GM18519 (cell line): ENCODE data around the gene GCC2.
"Not testable (repeated sequence)": the region's sequence is repeated elsewhere in the genome, so short reads cannot be mapped to it uniquely, and the experiment has no call there.

ENCODE experiments used
- ATAC-seq: cut with Tn5 transposase; IDR thresholded peaks from one replicate; pipeline ENCODE4 v1.9.1; 2021; ENCODE audit warnings: mild to moderate bottlenecking, moderate library complexity; ENCODE audit not compliant: unreplicated experiment, low FRiP score

GCC2 gene

DNA sequence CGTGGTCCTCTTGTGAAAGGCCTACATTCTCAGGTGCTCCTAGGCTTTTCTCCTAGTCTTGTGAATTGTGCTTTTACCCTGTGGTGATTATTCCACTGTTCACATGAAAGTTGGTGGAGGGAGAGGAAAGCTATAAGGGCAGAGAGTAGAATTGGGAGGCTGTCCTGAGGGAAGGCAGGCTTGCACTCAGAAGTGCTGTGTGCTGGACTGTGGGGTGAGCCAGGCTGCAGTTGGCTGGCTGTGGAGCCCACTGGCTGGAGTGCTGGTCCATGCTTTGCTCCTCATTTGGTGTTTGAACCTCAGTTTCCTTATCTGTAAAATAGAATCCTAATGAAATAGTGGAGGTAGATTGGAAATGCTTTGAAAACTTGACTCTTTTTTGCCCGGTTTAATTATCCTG is 106.6 kb downstream of the GCC2 start:
- ATAC-seq: no peak

- not testable (repeated sequence) for ATAC-seq
These were observed 107.6 kb downstream of the GCC2 start for GRCh38 chr2:108556581-108556980.
